Ovary (tissue), 3 donors: ENCODE data around the gene TREML1.

Source experiments
- POLR2A ChIP-seq: fragments of 450-650 bp; IDR thresholded peaks from one replicate; pipeline ENCODE4 v1.6.1; 2017; ENCODE audit warnings: antibody characterized with exemption, mild to moderate bottlenecking, moderate library complexity
- TF ChIP-seq, protein P1 (sequence below), 3 donors: fragments of 450-650 bp in 2 of 3; fragments of 200-600 bp in 1 of 3; IDR thresholded peaks; one replicate each; pipeline versions ENCODE4 v1.5.1 to v1.8.0; 2016 to 2022; ENCODE audit warnings: antibody characterized with exemption in 3 of 3, mild to moderate bottlenecking in 1 of 3
- donor health status: DM: no; HTN: no; CAD: no.

DNA sequence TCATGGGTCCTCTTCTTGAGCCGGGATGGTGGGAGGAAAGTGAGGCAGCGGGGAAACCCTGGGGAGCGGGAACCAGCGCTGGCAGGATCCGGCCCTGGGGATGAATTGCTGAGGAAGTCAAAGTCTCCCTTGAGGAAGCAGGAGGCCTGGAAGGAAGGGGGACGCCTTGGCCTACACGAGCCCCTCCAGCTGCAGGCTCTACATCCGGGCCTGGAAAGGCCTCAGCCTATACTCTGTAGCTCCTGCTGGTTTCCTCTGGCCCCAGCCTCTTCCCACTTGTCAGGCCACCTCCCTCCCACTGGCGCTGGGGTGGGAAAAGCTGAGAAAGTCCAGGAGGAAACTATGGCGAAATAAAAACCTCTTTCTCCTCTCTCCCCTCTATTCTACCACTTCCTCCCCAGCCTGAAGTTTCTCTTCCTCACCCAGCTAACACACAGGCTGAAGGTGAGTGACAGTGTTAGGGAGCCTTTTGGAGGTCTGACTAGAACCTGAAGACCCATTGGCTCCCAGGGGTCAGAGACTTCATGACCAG lies 31.9 kb upstream of the TREML1 start:
- TF ChIP-seq, protein P1, sequence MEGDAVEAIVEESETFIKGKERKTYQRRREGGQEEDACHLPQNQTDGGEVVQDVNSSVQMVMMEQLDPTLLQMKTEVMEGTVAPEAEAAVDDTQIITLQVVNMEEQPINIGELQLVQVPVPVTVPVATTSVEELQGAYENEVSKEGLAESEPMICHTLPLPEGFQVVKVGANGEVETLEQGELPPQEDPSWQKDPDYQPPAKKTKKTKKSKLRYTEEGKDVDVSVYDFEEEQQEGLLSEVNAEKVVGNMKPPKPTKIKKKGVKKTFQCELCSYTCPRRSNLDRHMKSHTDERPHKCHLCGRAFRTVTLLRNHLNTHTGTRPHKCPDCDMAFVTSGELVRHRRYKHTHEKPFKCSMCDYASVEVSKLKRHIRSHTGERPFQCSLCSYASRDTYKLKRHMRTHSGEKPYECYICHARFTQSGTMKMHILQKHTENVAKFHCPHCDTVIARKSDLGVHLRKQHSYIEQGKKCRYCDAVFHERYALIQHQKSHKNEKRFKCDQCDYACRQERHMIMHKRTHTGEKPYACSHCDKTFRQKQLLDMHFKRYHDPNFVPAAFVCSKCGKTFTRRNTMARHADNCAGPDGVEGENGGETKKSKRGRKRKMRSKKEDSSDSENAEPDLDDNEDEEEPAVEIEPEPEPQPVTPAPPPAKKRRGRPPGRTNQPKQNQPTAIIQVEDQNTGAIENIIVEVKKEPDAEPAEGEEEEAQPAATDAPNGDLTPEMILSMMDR (IDR thresholded peaks at IDR 0.05), result no peak
- no peak for TF ChIP-seq POLR2A
